HG02610 (cell line): ENCODE measurements around the gene ASPG.

Source experiments
- ATAC-seq: cut with Tn5 transposase; IDR thresholded peaks from one replicate; pipeline ENCODE4 v1.9.1; 2021; ENCODE audit warnings: mild to moderate bottlenecking, moderate library complexity; ENCODE audit not compliant: unreplicated experiment

ASPG gene

DNA sequence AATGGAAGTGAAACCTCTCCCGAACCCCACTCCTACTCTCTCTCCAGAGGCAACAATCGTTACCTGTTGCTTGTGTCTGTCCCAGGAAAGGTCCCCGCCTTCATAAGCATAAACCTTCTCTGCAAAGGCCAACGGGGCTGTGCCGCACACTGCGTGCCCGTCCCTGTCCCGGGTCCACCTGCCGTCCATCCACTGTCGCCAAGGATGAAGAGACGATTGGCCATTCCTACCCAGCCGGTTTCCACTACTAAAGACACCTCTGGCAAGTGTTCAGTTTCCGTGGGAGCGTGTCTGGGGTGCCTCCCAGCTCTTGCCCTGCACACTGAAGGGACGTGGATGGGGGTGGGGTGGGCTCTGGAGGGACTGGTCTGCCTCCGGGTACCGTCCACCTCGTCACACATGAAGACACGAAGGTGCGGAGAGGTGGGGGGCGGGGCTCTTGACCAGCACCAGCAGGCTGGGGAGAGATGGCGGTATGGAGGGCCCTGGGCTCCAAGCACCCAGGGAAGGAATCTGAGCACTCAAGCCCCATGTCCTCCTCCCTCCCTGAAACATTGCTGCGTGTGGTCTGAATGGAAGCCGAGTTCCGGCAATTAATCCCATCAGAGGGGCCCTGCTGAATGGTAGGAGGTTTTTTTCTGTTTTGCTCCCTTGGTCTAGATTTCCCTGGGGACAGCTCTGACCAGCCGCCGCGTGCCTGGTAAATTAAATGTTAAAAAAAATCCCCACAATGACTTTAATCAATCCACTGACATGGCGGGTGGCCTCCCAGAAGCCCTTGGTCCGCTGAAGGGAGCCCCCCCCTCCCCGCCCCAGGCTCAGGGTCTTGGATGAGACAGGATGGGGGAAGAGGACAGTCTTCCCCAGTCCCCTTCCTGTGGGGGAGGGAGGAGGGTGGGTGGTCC lies 48.8 kb downstream of the ASPG start:
- no peak for ATAC-seq

DNA sequence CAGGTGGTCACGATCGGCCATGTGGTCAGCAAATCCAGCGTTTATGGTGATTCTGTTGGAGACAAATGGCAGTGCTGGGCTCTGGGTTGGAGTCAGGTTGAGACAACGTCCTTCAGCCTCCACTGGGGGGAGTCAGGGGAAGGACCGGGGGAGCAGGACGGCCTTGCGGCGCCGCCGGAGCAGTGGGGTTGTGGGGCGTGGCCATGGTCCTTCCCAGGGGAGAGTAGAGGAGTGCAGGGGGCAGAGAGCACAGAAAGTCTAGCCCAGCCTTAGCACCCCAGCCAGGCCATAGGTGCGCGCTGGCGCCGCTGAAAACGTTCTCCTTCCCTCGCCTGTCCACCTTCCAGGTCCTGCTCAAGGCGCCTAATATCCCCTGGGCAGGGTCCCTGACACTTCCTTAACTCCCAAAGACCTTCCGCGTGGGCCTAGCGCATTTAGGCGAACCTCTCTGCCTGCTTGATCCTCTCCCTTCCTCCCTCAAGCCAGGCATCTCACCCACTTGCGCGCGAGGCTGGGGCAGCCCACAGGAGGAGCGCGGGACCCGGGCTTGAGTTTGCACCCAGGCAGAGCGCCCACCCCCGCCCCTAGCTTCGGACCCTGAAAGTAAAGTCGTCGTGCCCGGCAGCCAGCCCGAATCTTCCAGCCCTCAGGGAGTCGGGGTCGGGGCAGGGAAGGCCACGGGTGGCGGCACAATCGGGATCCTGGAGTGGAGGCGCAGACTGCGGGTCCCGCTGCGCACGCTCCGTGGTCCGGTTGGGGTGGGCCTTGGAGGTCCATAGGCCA lies 49.8 kb downstream of the ASPG start:
- ATAC-seq, result no peak

- ATAC-seq, result no peak
These were observed 50.5 kb downstream of the ASPG start for GRCh38 chr14:104135904-104136471.

DNA sequence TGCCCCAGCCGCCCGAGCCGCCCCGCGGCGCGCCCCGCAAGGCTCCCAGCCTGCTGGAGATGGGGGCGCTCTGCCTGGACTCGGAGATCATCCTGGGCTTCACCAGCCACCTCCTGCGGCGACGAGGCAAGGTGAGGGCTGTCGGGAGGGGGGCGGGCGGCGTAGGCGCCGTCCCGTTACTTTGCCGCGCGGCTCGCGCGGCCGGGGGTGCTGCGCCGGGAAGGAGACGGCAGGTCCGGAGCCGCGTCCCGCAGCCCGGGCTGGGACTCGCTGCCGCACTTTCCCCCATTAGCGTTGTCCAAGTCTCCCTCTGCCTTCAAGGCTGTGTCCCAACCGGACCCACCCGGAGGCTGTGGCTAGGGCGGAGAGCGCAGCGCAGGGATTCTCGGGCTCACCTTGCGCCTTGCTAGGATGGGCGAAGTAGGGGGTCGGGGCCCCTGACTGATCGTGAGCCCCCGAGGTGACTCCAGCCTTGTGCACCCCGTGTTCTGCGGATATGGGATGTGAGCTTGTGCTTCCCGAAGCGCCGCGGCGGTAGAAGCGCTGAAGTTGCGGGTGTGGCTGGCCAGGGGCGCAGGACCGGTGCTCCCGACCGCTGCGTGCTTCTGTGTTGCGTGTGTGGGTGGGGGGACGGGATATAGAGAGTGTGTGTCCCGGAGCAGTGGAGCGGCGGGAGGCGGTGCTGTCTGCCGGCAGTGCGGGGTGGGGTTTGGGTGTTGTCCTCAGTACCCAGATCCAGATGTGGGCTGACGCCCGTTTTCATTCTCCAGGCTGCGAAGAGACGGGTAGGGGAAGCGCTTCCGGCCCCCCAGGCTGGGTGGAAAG lies 51.2 kb downstream of the ASPG start:
- no peak for ATAC-seq

GRCh38 chr14:104137297-104138097 lies 52.0 kb downstream of the ASPG start:
- ATAC-seq, result no peak

DNA sequence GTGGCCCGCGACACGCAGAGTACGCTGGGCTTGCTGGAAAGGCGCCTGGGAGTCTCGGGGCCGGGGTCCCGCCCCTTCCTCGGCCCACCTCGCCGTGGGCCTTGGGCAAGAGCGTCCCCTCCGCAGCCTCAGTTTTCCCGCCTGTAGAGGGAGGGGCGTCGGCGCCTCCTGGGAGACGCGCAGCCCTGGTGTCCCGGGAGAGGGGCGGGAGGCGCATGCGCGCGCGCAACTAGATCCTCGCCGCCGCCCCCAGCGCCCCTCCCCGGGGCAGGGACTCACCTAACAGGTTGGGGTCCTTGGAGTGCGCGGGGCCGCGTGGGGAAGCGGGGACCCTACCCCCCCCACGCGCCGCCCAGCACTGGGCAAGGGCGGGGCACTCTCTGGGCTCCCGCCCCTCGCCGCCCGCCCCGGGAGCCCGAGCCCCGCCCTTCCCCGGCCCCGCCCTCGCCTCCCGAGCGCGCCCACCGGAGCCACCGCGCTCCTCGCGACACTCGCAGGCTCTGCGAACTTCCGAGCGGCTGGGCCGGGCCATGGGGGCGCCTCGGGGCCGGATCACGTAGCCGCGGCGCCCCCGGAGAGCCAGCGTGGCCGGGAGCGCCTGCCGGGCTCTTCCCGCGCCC lies 52.7 kb downstream of the ASPG start, which contains the start of gene KIF26A:
Gene KIF26A (plus strand): TSS at position 490 of the 620 bp plus-strand sequence. CDS start 136 bp downstream, outside the sequence.
- ATAC-seq, result no peak

DNA sequence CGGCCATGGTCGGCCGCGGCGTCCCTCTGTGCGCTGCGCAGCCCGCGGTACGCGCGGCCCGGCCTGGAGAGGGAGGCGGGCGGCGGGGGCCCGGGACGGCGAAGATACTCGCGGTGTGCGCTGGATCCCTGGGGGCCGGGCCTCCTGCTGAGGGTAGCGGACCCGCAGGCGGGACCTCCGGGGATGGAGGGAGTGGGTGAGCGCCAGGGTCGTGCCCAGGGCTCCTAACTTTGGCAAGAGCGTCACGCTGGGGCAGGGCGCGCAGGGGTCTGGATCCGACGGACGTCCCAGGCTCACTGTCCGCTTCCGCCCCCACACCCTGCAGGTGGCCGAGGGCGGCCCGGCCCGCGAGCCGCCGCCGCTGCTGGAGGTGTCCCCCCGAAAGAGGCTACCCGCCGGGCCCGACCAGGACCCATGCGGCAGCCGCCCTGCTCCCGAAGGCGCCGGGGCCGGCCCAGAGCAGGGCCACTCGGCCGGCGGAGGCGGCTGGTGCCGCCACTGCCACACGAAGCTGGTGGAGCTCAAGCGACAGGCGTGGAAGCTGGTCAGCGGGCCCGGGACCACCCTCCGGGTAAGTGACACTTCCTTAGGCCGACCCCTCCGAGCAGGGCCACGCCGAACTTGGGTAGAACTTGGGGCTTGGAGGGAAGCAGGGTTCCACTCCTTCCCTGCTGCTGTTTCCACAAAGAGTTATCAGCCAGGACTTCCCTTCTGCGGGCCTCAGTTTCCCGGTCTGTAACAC lies 53.4 kb downstream of the ASPG start:
- no peak for ATAC-seq

- ATAC-seq, result no peak
These were observed 54.1 kb downstream of the ASPG start for GRCh38 chr14:104139460-104140212.

- no peak for ATAC-seq
These were observed 54.6 kb downstream of the ASPG start for GRCh38 chr14:104140213-104140462.

GRCh38 chr14:104140463-104141331 lies 55.2 kb downstream of the ASPG start:
- ATAC-seq, result no peak

DNA sequence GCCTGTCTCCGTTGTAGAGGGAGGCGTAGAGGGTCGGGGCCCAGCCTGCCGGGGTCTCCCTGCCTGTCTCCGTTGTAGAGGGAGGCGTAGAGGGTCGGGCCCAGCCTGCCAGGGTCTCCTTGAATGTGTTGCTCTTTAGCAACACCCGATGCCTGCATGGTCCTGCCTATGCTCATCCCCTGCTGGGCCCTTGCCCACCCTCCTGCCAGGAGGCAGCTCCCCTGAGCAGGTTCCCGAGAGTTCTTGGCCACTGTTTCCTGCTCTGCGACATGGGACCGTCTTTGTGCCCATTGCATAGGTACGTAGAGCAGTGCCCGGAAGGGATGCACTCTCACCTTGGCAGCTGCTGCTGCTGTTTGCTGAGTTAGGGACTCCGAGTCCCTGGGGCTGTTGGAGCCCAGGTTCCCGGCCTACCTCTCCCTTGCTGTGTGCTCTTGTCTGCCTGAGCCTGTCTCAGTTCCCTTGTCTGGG lies 56.2 kb downstream of the ASPG start:
- ATAC-seq, result no peak

DNA sequence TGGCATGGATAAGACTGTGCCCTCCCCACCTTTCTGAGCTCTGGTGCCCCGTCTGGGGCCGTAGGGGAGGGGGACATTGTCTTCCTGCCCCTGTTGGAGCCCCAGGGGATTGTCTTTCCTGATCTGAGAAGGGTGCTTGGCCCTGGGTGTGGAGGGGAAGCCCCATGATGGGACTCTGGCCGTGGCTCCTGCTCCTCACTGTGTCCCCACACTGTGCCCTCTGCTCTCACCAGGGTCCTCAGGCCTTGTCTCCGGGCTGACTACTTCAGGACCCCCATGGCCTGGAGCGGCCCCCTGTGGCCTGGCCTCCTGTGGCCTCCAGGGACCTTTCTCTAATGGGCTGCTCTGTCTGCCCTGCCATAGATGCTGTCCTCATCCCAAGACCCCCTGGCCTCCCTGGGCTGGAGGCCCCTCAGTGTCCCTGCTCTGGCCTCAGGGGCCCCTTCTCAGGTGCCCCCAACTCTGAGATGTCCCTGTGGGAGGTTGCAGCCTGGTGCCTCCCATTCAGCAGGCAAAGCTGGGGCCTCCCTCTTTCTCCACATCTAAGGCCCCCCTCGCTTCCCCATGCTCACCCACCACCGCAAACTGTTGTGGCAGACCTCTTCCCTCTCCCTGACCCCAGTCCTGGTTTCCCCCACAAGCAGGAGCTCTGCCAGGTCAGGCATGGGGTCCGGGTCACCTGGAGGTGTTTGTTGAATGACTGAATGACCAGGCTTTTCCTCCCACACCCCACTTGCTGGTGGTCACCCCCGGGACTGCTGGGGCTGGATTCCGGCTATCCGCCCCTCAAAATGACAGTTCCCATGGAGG lies 56.8 kb downstream of the ASPG start:
- no peak for ATAC-seq

DNA sequence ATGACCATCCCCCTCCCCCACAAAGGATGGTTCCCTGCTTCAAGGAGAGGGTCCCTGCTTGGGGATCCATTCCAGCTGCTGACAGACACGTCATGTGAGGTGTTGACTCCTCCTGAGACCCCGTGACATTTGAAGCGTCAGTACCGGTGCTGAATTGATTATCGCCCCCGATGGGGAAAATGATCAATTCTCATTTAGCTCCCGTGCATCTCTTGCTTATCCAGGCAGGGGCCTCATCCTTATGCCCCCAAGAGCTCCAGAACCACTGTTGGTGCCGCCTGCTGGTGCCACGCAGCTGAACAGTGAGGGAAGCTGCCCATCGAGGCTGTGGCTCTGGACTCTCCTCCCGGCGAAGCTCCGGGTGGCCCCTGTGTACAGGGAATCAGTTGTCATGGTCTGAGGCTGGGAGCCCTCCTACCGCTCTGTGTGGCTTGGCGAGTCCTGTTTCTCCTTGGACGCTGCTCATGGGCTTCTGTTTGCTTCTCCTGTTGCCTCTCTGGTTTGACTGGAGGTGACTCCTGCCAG lies 57.5 kb downstream of the ASPG start:
- ATAC-seq, result no peak

DNA sequence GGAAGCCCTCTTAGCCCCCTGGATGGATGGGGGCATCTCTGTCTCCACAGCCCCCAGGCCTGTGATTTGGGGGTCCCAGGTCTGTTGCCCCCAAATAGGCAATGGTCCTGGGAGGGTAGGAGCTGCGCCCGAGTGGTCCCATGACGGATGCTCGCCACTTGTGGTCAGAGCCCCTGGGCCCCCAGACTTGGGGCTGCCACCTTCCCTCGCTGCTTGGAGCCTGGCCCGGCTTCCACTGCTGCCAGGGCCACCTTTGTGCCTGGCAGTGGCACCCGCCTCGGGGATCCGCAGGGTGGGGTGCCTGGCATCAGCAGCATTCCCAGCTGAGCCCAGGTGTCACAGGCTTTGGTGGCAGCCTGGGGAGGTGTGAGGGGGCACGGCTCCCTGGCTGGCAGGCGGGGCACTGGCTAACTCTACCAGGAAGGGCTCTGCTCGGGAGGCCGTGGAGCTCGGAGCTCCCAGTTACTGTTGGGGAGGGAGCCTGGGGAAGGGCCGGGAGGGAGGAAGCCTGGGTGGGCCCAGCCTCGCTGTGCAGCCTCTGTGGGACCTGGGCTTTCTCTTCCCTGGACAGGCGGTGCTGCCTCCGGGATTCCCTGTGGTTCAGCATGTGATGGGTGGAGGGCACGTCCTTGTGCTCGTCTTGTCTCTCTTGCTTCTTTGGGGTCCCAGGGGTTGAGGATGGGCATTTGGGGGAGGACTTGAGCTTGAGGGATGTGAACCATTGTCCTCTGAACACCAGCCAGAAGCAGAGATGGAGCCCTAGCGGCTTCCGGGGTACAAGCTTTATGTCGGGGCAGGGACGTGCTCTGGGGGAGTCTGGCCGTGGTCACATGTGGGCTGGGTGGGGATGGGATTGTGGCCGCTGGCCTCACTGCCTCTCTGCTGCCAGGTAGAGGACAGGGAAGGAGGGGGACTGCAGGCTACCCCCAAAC lies 58.3 kb downstream of the ASPG start:
- ATAC-seq, result no peak

- no peak for ATAC-seq
These were observed 58.9 kb downstream of the ASPG start for GRCh38 chr14:104144453-104144790.
